Heart right ventricle (tissue), 16 donors: ENCODE results near the gene PI4KA. TPM values are rescaled to one million over a fixed set of nuclear protein-coding genes. Genes with fewer than 3 reads are reported as not detected.
A peak's percentile ranks its signal among the peaks of the same experiment; 100 is the strongest.
"Not testable (repeated sequence)": the region's sequence is repeated elsewhere in the genome, so short reads cannot be mapped to it uniquely, and the experiment has no call there.

Source experiments
- ATAC-seq, 8 donors: fragments of 200-7000 bp; cut with Tn5 transposase; one replicate each; pipeline ENCODE4 v1.9.1; 2020; ENCODE audit warnings: mild to moderate bottlenecking in 8 of 8, moderate library complexity in 8 of 8, moderate number of reproducible peaks in 1 of 8
- DNase-seq, 2 donors: peaks; one replicate each; pipeline ENCODE4 v3.0.0-alpha.2; 2020
- H3K27ac ChIP-seq, 10 donors: fragments of 200-600 bp; sonication (generic) in 2 of 10; one replicate each; pipeline versions ENCODE4 v1.5.0 to v1.8.0; 2020 to 2022; ENCODE audit warnings: mild to moderate bottlenecking in 3 of 10
- H3K27me3 ChIP-seq, 7 donors: fragments of 200-600 bp; one replicate each; pipeline ENCODE4 v1.8.0; 2021 to 2022; ENCODE audit warnings: mild to moderate bottlenecking in 2 of 7
- H3K36me3 ChIP-seq, 9 donors: fragments of 200-600 bp; sonication (generic) in 1 of 9; one replicate each; pipeline versions ENCODE4 v1.5.0 to v1.8.0; 2020 to 2022; ENCODE audit warnings: mild to moderate bottlenecking in 2 of 9
- H3K4me1 ChIP-seq, 9 donors: fragments of 200-600 bp; sonication (generic) in 1 of 9; one replicate each; pipeline versions ENCODE4 v1.5.0 to v1.8.0; 2020 to 2022; ENCODE audit warnings: mild to moderate bottlenecking in 4 of 9
- H3K4me3 ChIP-seq, 10 donors: fragments of 200-600 bp; sonication (generic) in 2 of 10; one replicate each; pipeline versions ENCODE4 v1.5.0 to v1.8.0; 2020 to 2022; ENCODE audit warnings: mild to moderate bottlenecking in 7 of 10, moderate library complexity in 2 of 10
- H3K9me3 ChIP-seq, 11 donors: fragments of 200-600 bp in 10 of 11; sonication (generic) in 2 of 11; one replicate each; pipeline versions ENCODE4 v1.5.0 to v1.8.0; 2013 to 2022; ENCODE audit warnings: mild to moderate bottlenecking in 2 of 11, control low read depth in 1 of 11, moderate library complexity in 1 of 11
- WGBS, 2 donors: extraction: QIAGEN DNeasy Blood & Tissue Kit; methylation state at CpG; one replicate each; pipeline ENCODE4 v1.1.7; 2013; ENCODE audit warnings: inconsistent platforms in 1 of 2; 5-methylcytosine and 5-hydroxymethylcytosine counted together
- intact Hi-C, 10 donors: fragments of 100-400 bp; cut with DNase I; formaldehyde crosslinking; loops; one replicate each; pipeline versions ENCODE4 v1.11.1 to v1.14.2; 2022
- polyA plus RNA-seq, 2 donors: library from polyadenylated mRNA; stranded (reverse); fragments of 200-250 nt; gene quantifications; one replicate each; pipeline ENCODE4 v1.2.3, GENCODE V29; 2013
- total RNA-seq, 10 donors: library from RNA; stranded (reverse); fragmentation: NEBNext Ultra II Directional in 3 of 10; extraction: Animal tissue kit (Norgen Biotek cat#: 25700) in 3 of 10; gene quantifications; one replicate each; pipeline versions ENCODE4 v1.2.1 to v1.2.4, GENCODE V29; 2021 to 2023
- TF ChIP-seq, protein P1 (sequence below), 9 donors: fragments of 200-600 bp; sonication (generic) in 2 of 9; IDR thresholded peaks; one replicate each; pipeline versions ENCODE4 v1.5.0 to v1.8.0; 2021 to 2022; ENCODE audit warnings: antibody characterized with exemption in 9 of 9, mild to moderate bottlenecking in 5 of 9, moderate library complexity in 1 of 9
- donor health status: Arrhythmogenic right ventricular cardiomyopathy.
- donor health status: ischemic (EF 13 %, LVEDD 7.1; RV severe dilation, severe dysfunction).
- donor health status: healthy with polysubstance abuse.
- donor health status: DM: no; HTN: yes; CAD: no.
- donor health status: DM: no; HTN: no; CAD: no.
- donor health status: ischemic (EF 25% LVEDD 6.9; RV normal size, moderate dysfunction).
- donor health status: ischemic (EF 25% LVEDD 5.7; RV mildly dilated, moderate dysfunction).
- donor health status: healthy.
- donor health status: DM: yes; HTN: yes; CAD: no.
- donor health status: Ischemic cardiomyopathy.
- donor health status: ischemic (EF 35%, LVEDD 5.7; RV mildly dilated, moderate dysfunction).
- donor health status: nonischemic (EF 11% LVEDD 7.7; RV severe dilation, severe dysfunction).
- donor health status: DM: yes; HTN: yes; CAD: no.
- donor health status: PGD.
- donor health status: ischemic (EF 29% LVEDD 5.4; RV normal size, mild dysfunction).
- donor health status: nonischemic (EF 23%, LVEDD 6.1; RV moderate dilation, normal function).

PI4KA gene
- total and polyA plus RNA-seq, 12 donors = 32.3 to 55.2 (median 39.4) TPM

DNA sequence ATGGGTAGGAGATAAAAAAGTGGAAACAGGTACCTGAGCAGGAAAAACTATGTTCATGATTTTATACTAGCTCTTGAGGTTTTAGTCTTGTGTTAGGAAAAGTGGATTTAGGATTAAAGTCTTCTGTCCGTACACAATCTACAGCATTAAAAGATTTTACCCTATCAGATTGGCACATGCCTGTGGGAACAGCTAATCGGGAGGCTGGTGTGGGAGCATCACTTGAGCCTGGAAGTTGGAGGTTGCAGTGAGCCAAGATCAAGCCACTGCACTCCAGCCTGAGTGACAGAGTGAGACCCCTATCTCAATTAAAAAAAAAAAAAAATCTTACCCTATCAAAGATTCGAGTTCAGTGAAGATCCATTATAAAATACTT is 46.4 kb upstream of the PI4KA start:
- Histone ChIP-seq H3K36me3 (no peaks in the 10 kb centered on the region), H3K27me3 (no peaks in the 10 kb centered on the region), H3K9me3 (no peaks in the 10 kb centered on the region), H3K27ac (peak overlapping the region in 1 of 10 donors; percentile 36), H3K4me1 (peaks cover 0 to 14% (median 0%) of the 10 kb centered on the region in 9 donors), H3K4me3 (no peak overlapping the region)
- 66 to 73% methylated on average over 3 of the region's 3 CpGs for WGBS, 2 donors
- no peak for DNase-seq
- TF ChIP-seq, protein P1, sequence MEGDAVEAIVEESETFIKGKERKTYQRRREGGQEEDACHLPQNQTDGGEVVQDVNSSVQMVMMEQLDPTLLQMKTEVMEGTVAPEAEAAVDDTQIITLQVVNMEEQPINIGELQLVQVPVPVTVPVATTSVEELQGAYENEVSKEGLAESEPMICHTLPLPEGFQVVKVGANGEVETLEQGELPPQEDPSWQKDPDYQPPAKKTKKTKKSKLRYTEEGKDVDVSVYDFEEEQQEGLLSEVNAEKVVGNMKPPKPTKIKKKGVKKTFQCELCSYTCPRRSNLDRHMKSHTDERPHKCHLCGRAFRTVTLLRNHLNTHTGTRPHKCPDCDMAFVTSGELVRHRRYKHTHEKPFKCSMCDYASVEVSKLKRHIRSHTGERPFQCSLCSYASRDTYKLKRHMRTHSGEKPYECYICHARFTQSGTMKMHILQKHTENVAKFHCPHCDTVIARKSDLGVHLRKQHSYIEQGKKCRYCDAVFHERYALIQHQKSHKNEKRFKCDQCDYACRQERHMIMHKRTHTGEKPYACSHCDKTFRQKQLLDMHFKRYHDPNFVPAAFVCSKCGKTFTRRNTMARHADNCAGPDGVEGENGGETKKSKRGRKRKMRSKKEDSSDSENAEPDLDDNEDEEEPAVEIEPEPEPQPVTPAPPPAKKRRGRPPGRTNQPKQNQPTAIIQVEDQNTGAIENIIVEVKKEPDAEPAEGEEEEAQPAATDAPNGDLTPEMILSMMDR (IDR thresholded peaks at IDR 0.05) = no peak
- ATAC-seq = no peak
- intact Hi-C loops = no loop called here

DNA sequence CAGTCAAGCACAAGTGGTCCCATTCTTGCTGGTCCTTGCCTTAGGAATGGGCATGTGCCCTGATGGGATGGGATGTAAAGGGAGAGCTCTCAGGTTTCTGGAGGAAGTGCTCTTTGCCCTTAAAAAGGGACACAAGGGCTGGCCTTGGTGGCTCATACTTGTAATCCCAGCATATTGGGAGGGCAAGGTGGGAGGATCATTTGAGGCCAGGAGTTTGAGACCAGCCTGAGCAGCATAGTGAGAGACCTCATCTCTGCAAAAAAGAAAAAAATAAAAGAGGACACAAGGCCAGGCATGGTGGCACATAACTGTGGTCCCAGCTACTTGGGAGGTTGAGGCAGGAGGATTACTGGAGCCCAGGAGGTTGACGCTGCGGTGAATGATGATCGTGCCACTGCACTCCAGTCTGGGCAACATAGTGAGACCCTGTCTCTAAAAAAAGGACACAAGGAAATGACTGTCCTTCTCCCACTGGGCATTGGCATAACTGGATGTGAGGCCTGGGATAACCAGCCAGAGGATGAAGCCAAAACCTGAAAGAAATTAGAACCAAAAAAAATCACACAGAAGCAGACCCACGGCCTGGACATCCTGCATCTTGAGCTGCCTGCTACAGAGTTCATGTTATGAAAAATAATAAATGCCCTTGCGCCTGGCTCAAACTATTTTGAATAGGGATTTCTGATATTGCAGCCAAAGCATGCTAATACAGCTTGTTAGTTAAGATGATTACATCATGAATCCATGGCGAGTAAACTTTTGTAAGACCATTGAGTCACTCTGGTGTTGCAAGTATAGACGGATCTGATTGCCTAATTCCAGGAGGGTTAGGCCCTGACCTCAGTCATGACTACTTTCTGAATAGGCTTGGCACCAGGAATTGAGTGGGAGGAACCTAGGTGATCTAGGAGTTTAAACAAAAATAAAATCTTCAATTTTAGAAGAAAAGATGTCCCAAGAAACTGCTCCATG is 45.7 kb upstream of the PI4KA start:
- 85 to 87% methylated on average over 7 of the region's 7 CpGs for WGBS, 2 donors
- no peaks in the 10 kb centered on the region for H3K36me3 ChIP-seq
- DNase-seq (no peak), ATAC-seq (peak in 1 of 8 donors; percentile 94)
- TF ChIP-seq, protein P1 (IDR thresholded peaks at IDR 0.05) = no peak
- H3K9me3 ChIP-seq = no peaks in the 10 kb centered on the region
- peak overlapping the region in 1 of 10 donors; percentile 42 for H3K27ac ChIP-seq
- no peak overlapping the region for H3K4me3 ChIP-seq
- no peaks in the 10 kb centered on the region for H3K27me3 ChIP-seq
- intact Hi-C loops = no loop called here
- peaks cover 0 to 14% (median 0%) of the 10 kb centered on the region in 9 donors for H3K4me1 ChIP-seq

DNA sequence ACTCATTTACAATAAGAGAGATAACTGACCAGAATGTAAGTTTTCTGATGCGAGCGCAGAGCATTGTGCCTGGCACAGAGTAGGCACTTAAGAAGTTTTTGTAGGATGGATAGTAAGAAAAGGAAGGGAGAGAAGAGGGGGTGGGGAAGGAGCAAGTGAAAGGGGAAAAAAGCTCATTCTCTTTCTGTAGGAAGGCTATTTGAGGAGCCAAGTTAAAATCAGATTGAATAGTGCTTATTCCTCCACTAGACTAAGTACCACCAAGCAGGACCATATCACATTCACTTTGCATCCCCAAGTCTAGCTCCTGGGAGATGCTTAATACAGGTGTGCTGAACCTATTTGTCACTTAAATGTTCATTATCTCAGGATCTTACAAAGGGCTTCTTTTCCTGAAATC is 44.5 kb upstream of the PI4KA start:
- Histone ChIP-seq H3K4me3 (no peak overlapping the region), H3K4me1 (peaks cover 0 to 14% (median 0%) of the 10 kb centered on the region in 9 donors), H3K36me3 (no peaks in the 10 kb centered on the region), H3K27ac (no peak overlapping the region), H3K27me3 (no peaks in the 10 kb centered on the region), H3K9me3 (no peaks in the 10 kb centered on the region)
- WGBS, 2 donors = 97% methylated on average over 2 of the region's 2 CpGs
- intact Hi-C loops = no loop called here
- TF ChIP-seq, protein P1 (IDR thresholded peaks at IDR 0.05) = no peak
- ATAC-seq (no peak), DNase-seq (no peak)

DNA sequence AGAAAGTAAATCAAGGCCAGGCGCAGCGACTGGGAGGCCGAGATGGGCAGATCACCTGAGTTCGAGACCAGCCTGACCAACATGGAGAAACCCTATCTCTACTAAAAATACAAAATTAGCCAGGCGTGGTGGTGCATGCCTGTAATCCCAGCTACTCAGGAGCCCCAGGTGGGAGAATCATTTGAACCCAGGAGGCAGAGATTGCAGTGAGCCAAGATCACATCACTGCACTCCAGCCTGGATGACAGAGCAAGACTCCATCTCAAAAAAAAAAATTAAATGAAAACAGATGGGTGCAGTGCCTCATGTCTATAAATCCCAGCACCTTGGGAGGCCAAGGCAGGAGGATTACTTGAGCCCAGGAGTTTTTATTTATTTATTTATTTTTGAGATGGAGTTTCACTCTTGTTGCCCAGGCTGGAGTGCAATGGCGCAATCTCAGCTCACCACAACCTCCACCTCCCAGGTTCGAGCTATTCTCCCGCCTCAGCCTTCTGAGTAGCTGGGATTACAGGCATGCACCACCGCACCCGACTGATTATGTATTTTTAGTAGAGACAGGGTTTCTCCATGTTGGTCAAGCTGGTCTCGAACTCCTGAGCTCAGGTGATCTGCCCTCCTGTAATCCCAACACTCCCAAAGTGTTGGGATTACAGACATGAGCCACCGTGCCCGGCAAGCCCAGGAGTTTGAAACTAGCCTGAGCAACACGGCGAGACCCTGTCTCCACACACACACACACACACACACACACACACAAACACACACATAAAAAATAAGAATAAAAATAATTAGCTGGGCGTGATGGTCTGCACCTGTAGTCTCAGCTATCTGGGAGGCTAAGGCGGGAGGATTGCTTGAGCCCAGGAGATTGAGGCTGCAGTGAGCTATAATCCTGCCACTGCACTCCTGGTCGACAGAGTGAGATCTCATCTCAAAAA is 42.8 kb upstream of the PI4KA start:
- H3K36me3 ChIP-seq, ATAC-seq, H3K27me3 ChIP-seq, H3K4me3 ChIP-seq, H3K27ac ChIP-seq, intact Hi-C loops, H3K9me3 ChIP-seq, DNase-seq: not testable (repeated sequence)
- peaks cover 0 to 14% (median 0%) of the 10 kb centered on the region in 9 donors for H3K4me1 ChIP-seq
- WGBS, 2 donors = 92 to 94% methylated on average over 18 of the region's 18 CpGs
